ENCODE measurements around the gene MARCHF10. TPM values are rescaled to one million over a fixed set of nuclear protein-coding genes. Genes with fewer than 3 reads are reported as not detected.

The MARCHF10 gene
- total RNA-seq, 4 donors from 2014 or later, result not detected

DNA sequence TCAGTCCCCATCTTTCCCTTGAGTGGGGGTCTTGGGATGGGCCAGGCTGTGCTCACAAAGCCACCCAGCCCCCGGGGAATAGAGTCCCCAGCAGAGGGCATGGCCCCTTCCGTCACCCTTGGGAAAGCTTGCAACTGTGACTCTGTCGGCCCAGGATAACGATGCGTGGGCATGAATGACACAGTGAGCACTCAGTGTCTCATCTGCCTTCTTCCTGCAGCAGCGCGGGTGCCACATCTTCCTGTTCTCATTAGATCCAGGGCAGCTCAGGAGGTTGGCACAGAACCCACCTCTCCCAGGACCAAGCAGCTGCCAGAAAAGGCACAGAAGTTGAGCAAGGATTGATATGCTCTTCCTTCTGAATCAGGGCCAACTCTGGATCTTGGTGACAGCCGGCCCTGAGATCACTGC, 95.9 kb downstream of the MARCHF10 start:
- TF ChIP-seq, protein P1, sequence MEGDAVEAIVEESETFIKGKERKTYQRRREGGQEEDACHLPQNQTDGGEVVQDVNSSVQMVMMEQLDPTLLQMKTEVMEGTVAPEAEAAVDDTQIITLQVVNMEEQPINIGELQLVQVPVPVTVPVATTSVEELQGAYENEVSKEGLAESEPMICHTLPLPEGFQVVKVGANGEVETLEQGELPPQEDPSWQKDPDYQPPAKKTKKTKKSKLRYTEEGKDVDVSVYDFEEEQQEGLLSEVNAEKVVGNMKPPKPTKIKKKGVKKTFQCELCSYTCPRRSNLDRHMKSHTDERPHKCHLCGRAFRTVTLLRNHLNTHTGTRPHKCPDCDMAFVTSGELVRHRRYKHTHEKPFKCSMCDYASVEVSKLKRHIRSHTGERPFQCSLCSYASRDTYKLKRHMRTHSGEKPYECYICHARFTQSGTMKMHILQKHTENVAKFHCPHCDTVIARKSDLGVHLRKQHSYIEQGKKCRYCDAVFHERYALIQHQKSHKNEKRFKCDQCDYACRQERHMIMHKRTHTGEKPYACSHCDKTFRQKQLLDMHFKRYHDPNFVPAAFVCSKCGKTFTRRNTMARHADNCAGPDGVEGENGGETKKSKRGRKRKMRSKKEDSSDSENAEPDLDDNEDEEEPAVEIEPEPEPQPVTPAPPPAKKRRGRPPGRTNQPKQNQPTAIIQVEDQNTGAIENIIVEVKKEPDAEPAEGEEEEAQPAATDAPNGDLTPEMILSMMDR (IDR thresholded peaks at IDR 0.05; ENCODE audit: low read depth), result no peak

DNA sequence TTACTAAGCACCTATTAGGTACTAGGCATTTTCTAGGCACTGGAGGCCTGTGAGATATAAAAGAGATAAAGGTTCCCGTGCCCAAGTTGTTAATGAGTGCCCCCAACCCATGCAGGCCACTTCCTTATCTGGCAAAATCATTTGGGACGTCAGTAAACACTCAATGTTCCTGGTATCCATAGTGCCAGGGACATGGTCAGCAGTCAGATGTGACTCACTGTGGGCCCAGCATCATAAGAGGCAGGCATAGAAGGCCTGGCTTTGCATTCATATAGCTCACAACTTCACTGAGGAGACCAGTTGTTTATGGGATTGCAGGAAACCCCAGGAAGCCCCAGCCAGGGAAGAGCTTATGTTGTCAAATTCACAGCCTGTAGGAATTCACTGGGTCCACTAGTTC, 99.5 kb downstream of the MARCHF10 start:
- TF ChIP-seq, protein P1 (IDR thresholded peaks at IDR 0.05; ENCODE audit: low read depth), result no peak

DNA sequence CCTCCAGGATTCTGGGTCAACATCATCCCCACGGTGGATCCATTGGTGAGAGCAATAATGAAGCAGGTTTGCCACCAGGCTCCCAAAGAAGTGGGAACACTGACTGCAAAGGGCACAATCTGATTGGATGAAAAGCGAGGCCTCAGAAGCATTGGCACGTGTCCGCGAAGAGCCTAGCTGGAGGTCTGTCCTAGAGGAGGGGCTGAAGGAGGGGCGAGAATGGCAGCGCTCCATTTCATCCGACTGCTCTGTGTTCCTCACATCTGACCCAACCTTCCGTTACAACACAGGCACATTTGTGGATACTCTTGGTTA, 100.7 kb downstream of the MARCHF10 start:
- TF ChIP-seq, protein P1 (IDR thresholded peaks at IDR 0.05; ENCODE audit: low read depth), result no peak

DNA sequence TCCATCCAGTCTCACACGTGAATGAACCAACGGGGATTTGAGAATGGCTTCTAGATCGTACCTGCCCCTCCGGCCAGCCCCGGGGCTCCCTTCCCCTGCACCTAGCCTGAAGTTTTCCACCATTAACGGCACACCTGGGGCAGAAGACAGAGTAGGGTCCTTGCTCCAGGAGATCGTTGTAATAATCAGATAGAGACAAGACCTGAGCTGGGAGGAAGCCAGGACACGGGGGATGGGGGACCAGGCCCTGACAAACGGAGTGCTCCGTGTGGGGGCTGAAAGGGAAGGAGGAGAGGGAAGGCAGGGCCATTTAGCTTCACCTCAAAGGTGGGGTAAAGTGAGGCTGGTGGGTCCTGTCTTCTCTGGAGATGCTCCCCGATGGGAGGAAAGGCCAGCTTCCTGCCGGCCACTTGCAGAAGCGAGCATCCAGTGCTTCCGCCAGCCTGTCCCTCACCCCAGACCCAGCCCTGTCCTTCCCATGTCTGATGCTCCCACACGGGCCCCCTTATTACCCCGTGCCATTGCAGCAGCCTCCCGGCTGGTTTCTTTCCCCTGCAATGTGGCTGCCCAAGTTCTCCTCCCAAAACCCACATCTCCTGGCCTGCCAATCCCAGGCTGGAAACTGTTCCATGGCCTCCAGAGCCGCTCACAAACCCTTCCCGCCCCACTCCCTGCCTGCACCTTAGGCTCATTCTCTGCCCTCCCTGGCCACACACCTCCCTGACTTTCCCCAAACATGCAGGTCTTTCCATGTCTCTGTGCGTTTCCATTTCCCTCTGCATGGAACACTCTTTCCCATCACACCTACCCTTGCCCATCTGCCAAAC, 101.3 kb downstream of the MARCHF10 start:
- TF ChIP-seq, protein P1 (IDR thresholded peaks at IDR 0.05; ENCODE audit: low read depth), result no peak

DNA sequence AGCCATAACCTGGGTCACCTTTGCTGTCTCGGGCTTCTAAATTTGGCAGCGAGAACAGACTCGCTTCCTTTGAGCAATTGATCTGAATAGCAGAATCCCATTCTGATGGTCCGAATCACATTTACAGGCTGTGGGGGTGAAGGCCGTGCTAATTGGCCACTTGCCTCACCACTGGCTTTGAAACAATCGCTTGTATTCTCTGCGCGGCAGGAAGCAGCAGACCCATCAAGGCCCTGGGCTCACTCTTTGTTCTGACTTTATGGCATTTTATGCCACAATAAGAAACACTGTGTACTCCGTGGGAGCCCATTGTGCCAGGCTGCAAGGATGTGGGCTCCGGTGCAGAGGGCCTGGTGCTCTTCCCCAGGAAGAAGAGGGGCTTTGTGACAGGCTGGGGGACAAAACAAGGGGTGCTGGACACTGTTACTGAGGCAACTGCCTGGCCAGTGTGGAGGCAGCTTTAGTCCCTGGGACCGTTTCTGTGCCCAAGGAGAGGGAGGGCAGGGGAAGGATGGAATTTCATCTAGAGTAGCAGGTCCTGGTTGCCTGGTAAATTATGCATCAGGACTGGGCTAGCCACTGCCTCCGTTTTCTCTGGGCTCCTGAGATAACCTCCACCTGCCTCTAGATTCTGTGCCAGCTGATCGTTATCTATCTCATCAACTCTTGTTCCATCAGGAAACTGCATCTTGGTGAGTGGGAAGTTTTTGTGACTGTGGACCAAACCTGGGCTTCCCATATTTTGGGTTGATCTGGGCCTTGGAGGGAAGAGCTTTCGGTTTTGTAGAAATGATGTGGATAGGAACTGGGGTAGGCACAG, 102.1 kb downstream of the MARCHF10 start:
- TF ChIP-seq, protein P1 (IDR thresholded peaks at IDR 0.05; ENCODE audit: low read depth), result no peak

DNA sequence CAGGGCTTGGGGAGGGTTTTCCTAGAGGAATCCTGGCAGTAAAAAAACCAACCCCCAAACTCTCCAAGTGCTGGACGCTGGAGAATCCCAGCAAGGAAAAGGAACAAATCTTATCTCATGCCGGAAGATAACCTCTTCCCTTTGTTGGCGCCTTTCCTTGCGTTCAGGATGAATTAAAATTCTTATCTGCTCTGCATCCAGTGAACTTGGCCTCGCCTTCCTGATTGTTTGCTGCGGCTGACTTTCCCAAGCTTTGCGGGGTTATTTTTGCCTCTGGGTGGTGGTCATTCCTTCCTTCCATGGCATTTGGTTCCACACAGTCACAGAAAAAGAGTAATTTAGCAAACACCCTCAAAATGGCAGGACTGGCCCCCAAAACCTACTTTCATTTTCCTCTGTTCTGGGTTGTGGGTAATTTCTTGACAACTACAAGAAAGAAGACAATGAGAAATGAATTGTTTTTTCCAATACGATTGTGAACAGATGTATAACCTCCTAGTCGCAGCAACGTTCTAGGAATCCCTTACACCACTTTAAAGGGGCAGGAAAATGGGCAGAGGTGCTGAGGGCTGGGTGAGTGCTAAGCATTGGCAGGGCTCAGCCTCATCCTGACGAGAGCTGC, 102.8 kb downstream of the MARCHF10 start:
- TF ChIP-seq, protein P1 (IDR thresholded peaks at IDR 0.05; ENCODE audit: low read depth), result no peak
